IMR-90 (cell line): Measurements from ENCODE around the gene SYNRG.

Experiments
- CEBPB ChIP-seq: IDR thresholded peaks from 2 replicates; pipeline ENCODE4 v1.6.1; 2012; ENCODE audit warnings: low read depth, low read length, improper control_type of control experiment
- CTCF ChIP-seq: conservative IDR thresholded peaks from 2 replicates; pipeline ENCODE4 v1.5.1; 2012; ENCODE audit warnings: mild to moderate bottlenecking, low read depth, low read length, improper control_type of control experiment
- FOS ChIP-seq: fragments of 150-350 bp; IDR thresholded peaks from 2 replicates; pipeline ENCODE4 v1.6.1; 2016; ENCODE audit warnings: low read depth, low read length
- MAFK ChIP-seq: IDR thresholded peaks from 2 replicates; pipeline ENCODE4 v1.6.1; 2012; ENCODE audit warnings: low read depth, low read length, improper control_type of control experiment
- MAZ ChIP-seq: IDR thresholded peaks from 2 replicates; pipeline ENCODE4 v1.6.1; 2012; ENCODE audit warnings: low read depth, mild to moderate bottlenecking, low read length, improper control_type of control experiment, moderate library complexity, borderline replicate concordance
- MXI1 ChIP-seq: IDR thresholded peaks from 2 replicates; pipeline ENCODE4 v1.6.1; 2012; ENCODE audit warnings: low read depth, mild to moderate bottlenecking, low read length, moderate library complexity, borderline replicate concordance
- NFE2L2 ChIP-seq: fragments of 150-350 bp; IDR thresholded peaks from 2 replicates; pipeline ENCODE4 v1.6.1; 2016; ENCODE audit warnings: low read depth, mild to moderate bottlenecking, low read length
- RAD21 ChIP-seq: IDR thresholded peaks from 2 replicates; pipeline ENCODE4 v1.6.1; 2012; ENCODE audit warnings: low read length, improper control_type of control experiment

GRCh38 chr17:37466471-37466870 is 142.7 kb downstream of the SYNRG start:
- TF ChIP-seq CTCF (no peak), NFE2L2 (no peak), RAD21 (no peak), MXI1 (no peak), MAFK (no peak), MAZ (no peak), CEBPB (no peak), FOS (no peak)
